ENCODE data around the gene GDPD3. TPM values are rescaled to one million over a fixed set of nuclear protein-coding genes. Genes with fewer than 3 reads are reported as not detected.

The GDPD3 gene
- total RNA-seq, 6 experiments from 2014 or later: 1.5 to 3.0 (median 2.3) TPM

DNA sequence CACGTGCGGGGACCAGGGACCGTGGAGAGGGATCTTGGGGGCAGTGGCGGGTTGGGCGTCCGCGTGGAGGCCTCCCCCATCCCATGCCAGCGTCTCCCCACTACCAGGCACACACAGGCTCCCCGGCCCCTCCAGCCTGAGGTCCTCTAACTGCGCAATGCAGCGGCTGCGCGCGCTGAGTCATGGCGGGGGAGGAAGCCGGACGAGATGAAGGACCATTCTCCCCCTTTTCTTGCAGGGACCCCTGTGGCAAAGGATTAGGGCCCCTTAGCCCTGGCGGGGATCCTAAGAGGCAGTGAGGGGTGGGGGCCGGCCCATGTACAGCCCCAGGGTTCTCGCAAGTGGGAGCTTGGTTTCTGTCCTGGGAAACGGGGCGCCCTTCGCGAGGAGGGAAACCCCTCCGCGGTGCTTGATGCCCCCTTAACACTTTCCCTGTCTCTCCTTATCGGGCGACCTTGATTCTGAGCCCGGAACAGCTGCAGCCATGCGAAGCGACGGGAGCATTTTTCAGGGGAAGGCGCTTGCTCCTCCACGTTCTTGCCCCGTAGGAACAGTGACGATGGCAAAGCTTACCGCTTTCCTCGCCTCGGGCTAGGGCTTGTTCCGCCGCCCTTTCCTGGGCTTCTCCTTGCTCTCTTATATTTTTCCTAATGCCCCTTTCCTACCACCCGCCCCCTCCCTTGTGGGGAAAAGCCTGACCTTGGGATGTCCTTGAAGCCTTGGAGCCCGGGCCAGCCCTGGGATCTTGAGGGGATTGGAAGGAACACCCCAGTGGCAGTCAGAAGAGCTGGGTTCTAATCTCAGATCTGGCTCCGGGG, 47.2 kb downstream of the GDPD3 start:
- peaks cover 36% of the 10 kb centered on the region for H3K4me1 Mint-ChIP-seq (ENCODE audit: low read depth)
- H3K9me3 Mint-ChIP-seq: no peaks in the 10 kb centered on the region
- TF ChIP-seq, protein P1, sequence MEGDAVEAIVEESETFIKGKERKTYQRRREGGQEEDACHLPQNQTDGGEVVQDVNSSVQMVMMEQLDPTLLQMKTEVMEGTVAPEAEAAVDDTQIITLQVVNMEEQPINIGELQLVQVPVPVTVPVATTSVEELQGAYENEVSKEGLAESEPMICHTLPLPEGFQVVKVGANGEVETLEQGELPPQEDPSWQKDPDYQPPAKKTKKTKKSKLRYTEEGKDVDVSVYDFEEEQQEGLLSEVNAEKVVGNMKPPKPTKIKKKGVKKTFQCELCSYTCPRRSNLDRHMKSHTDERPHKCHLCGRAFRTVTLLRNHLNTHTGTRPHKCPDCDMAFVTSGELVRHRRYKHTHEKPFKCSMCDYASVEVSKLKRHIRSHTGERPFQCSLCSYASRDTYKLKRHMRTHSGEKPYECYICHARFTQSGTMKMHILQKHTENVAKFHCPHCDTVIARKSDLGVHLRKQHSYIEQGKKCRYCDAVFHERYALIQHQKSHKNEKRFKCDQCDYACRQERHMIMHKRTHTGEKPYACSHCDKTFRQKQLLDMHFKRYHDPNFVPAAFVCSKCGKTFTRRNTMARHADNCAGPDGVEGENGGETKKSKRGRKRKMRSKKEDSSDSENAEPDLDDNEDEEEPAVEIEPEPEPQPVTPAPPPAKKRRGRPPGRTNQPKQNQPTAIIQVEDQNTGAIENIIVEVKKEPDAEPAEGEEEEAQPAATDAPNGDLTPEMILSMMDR (IDR thresholded peaks at IDR 0.05): no peak
- peak overlapping the region; percentile 93 for H3K4me3 Mint-ChIP-seq
- H3K27ac Mint-ChIP-seq: peak overlapping the region; percentile 97
- no peak for DNase-seq
- peaks cover 31% of the 10 kb centered on the region for H3K36me3 Mint-ChIP-seq (ENCODE audit: low read depth)
- peaks cover 11% of the 10 kb centered on the region; the same call in 1 of the 2 replicates for H3K27me3 Mint-ChIP-seq (ENCODE audit: insufficient read depth)

- TF ChIP-seq, protein P1 (IDR thresholded peaks at IDR 0.05): peak; percentile 35; the same call in 1 of the 2 replicates
- peak; percentile 98 for DNase-seq
- H3K4me1 Mint-ChIP-seq (ENCODE audit: low read depth): peaks cover 41% of the 10 kb centered on the region
- peak within 1 kb of the TSS; percentile 97 for H3K27ac Mint-ChIP-seq
- peak within 1 kb of the TSS; percentile 93 for H3K4me3 Mint-ChIP-seq
- peaks cover 33% of the 10 kb centered on the region for H3K36me3 Mint-ChIP-seq (ENCODE audit: low read depth)
- H3K9me3 Mint-ChIP-seq: no peaks in the 10 kb centered on the region
- H3K27me3 Mint-ChIP-seq (ENCODE audit: insufficient read depth): peaks cover 11% of the 10 kb centered on the region; the same call in 1 of the 2 replicates
Observed at GRCh38 chr16:30065102-30065942, 48.0 kb downstream of the GDPD3 start, which contains the start of gene ALDOA. TSS of gene ALDOA (plus strand) at chr16:30065760. CDS start at chr16:30066898, 1,138 bp downstream.

GRCh38 chr16:30064729-30065101, 48.6 kb downstream of the GDPD3 start:
- H3K4me3 Mint-ChIP-seq: peak overlapping the region; percentile 93
- H3K27ac Mint-ChIP-seq: peak overlapping the region; percentile 97
- DNase-seq: no peak
- H3K36me3 Mint-ChIP-seq (ENCODE audit: low read depth): peaks cover 31% of the 10 kb centered on the region
- H3K4me1 Mint-ChIP-seq (ENCODE audit: low read depth): peaks cover 41% of the 10 kb centered on the region
- H3K9me3 Mint-ChIP-seq: no peaks in the 10 kb centered on the region
- TF ChIP-seq, protein P1 (IDR thresholded peaks at IDR 0.05): no peak
- peaks cover 11% of the 10 kb centered on the region; the same call in 1 of the 2 replicates for H3K27me3 Mint-ChIP-seq (ENCODE audit: insufficient read depth)

- no peak for DNase-seq
- Mint-ChIP-seq H3K36me3 (ENCODE audit: low read depth) (peaks cover 31% of the 10 kb centered on the region), H3K4me1 (ENCODE audit: low read depth) (peaks cover 36% of the 10 kb centered on the region), H3K4me3 (peak overlapping the region; percentile 93), H3K27me3 (ENCODE audit: insufficient read depth) (peaks cover 11% of the 10 kb centered on the region; the same call in 1 of the 2 replicates), H3K9me3 (no peaks in the 10 kb centered on the region), H3K27ac (peak overlapping the region; percentile 97)
- TF ChIP-seq, protein P1 (IDR thresholded peaks at IDR 0.05): peak; percentile 32; the same call in 1 of the 2 replicates
Observed at GRCh38 chr16:30063893-30064728, 49.2 kb downstream of the GDPD3 start.
